BLaER1 treated with 17β-estradiol and CSF1 and Interleukin-3, amounts not matched to agents 10 nM and 100 nM (cell line): ENCODE data around the gene PTPRJ.

Experiments
- H3K27ac ChIP-seq, 11 experiments: shearing (Covaris generic); formaldehyde crosslinking; 2 replicates each; pipeline ENCODE4 v1.8.1; 2022
- H3K27me3 ChIP-seq, 11 experiments: shearing (Covaris generic); formaldehyde crosslinking; 2 replicates each; pipeline ENCODE4 v1.8.1; 2022
- H3K36me3 ChIP-seq, 11 experiments: shearing (Covaris generic); formaldehyde crosslinking; 2 replicates each; pipeline ENCODE4 v1.8.1; 2022
- H3K4me1 ChIP-seq, 10 experiments: shearing (Covaris generic); formaldehyde crosslinking; 2 replicates each; pipeline ENCODE4 v1.8.1; 2022
- H3K4me2 ChIP-seq, 11 experiments: shearing (Covaris generic); formaldehyde crosslinking; 2 replicates each; pipeline ENCODE4 v1.8.1; 2022
- H3K4me3 ChIP-seq, 10 experiments: shearing (Covaris generic); formaldehyde crosslinking; 2 replicates each; pipeline ENCODE4 v1.8.1; 2022
- H3K9ac ChIP-seq, 11 experiments: shearing (Covaris generic); formaldehyde crosslinking; 2 replicates each; pipeline ENCODE4 v1.8.1; 2022
- H3K9me3 ChIP-seq, 11 experiments: shearing (Covaris generic); formaldehyde crosslinking; replicated peaks in 1 of 11; 2 replicates each; pipeline ENCODE4 v1.8.1; 2022
- H4K20me1 ChIP-seq, 11 experiments: shearing (Covaris generic); formaldehyde crosslinking; 2 replicates each; pipeline ENCODE4 v1.8.1; 2022
- Cebpa-rat ChIP-seq, 11 experiments: shearing (Covaris generic); IDR thresholded peaks; 2 replicates each; pipeline ENCODE4 v1.8.1; 2022

Gene PTPRJ

GRCh38 chr11:48104568-48104924 lies 124.2 kb downstream of the PTPRJ start:
- Histone ChIP-seq H3K4me3 (no peak overlapping the region), H3K27ac (0 out of 22 replicates have a peak overlapping the region, but pooled peaks of 1 of the 11 experiments have one; percentile 21), H3K4me1 (peaks cover 60 to 100% (median 74%) of the 10 kb centered on the region in 10 experiments), H3K9me3 (no peaks in the 10 kb centered on the region), H4K20me1 (peaks cover 0 to 100% (median 69%) of the 10 kb centered on the region in 11 experiments; a peak in 18 of 22 replicates), H3K4me2 (peak overlapping the region in 8 of 11 experiments; percentile 35 to 92 (median 66); a peak in 17 of 22 replicates), H3K36me3 (peaks cover 0 to 8% (median 0%) of the 10 kb centered on the region in 11 experiments; a peak in 1 of 22 replicates), H3K27me3 (no peaks in the 10 kb centered on the region), H3K9ac (peak overlapping the region in 1 of 11 experiments; percentile 18; a peak in 1 of 22 replicates)
- no peak for TF ChIP-seq Cebpa-rat (IDR thresholded peaks at IDR 0.05)

- Histone ChIP-seq H3K9me3 (no peaks in the 10 kb centered on the region), H4K20me1 (peaks cover 0 to 100% (median 62%) of the 10 kb centered on the region in 11 experiments; a peak in 18 of 22 replicates), H3K4me2 (peak overlapping the region; percentile 71 to 92 (median 90)), H3K27me3 (no peaks in the 10 kb centered on the region), H3K27ac (peak overlapping the region in 8 of 11 experiments; percentile 5 to 92 (median 20); a peak in 11 of 22 replicates), H3K9ac (peak overlapping the region in 5 of 11 experiments; percentile 14 to 42 (median 21); a peak in 5 of 22 replicates), H3K4me3 (no peak overlapping the region), H3K36me3 (peaks cover 0 to 8% (median 0%) of the 10 kb centered on the region in 11 experiments; a peak in 1 of 22 replicates), H3K4me1 (peaks cover 61 to 100% (median 76%) of the 10 kb centered on the region in 10 experiments)
- TF ChIP-seq Cebpa-rat (IDR thresholded peaks at IDR 0.05), result no peak
Measured at GRCh38 chr11:48105096-48105990, 125.0 kb downstream of the PTPRJ start.

- H3K9me3 ChIP-seq, result no peaks in the 10 kb centered on the region
- H3K4me1 ChIP-seq, result peaks cover 68 to 100% (median 78%) of the 10 kb centered on the region in 10 experiments
- no peaks in the 10 kb centered on the region for H3K27me3 ChIP-seq
- H3K4me3 ChIP-seq, result no peak overlapping the region
- peak overlapping the region in 10 of 11 experiments; percentile 5 to 93 (median 30); a peak in 13 of 22 replicates for H3K27ac ChIP-seq
- H3K4me2 ChIP-seq, result peak overlapping the region; percentile 71 to 92 (median 90)
- no peak for TF ChIP-seq Cebpa-rat (IDR thresholded peaks at IDR 0.05)
- peaks cover 0 to 99% (median 54%) of the 10 kb centered on the region in 11 experiments; a peak in 17 of 22 replicates for H4K20me1 ChIP-seq
- peak overlapping the region in 4 of 11 experiments; percentile 14 to 42 (median 30); a peak in 3 of 22 replicates for H3K9ac ChIP-seq
- H3K36me3 ChIP-seq, result peaks cover 0 to 7% (median 0%) of the 10 kb centered on the region in 11 experiments; a peak in 1 of 22 replicates
Measured at GRCh38 chr11:48106166-48106565, 125.8 kb downstream of the PTPRJ start.

DNA sequence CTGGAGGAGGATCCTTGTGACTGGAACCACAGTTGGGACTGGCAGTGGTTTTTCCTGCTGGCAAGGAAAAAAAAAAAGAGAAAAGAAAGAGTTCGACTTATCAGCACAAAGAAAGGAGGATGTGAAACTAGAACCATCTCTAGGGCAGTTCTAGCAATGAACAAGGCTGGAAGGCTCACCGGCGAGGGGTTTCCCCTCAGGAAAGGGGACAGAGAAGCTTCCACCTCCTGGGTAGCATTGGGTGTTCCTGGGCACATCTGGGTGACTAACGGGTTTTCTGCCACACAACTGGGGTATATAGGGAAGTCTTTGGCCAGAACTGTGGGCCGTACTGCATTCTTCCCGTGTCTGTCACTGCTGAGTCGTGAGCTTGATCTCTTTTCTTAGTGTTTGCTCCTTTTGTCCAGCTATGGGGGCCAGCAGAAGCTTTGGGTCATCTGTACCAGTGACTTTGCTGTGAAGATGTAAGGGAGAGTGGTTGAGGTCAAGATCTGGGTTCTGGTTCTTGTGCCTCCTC lies 126.9 kb downstream of the PTPRJ start:
- H3K27ac ChIP-seq, result peak overlapping the region; percentile 33 to 95 (median 91); a peak in 21 of 22 replicates
- no peaks in the 10 kb centered on the region for H3K27me3 ChIP-seq
- peaks cover 0 to 15% (median 1%) of the 10 kb centered on the region in 11 experiments; a peak in 11 of 22 replicates for H3K36me3 ChIP-seq
- H4K20me1 ChIP-seq, result peaks cover 0 to 98% (median 43%) of the 10 kb centered on the region in 11 experiments; a peak in 16 of 22 replicates
- TF ChIP-seq Cebpa-rat (IDR thresholded peaks at IDR 0.05), result no peak
- H3K4me1 ChIP-seq, result peaks cover 77 to 100% (median 88%) of the 10 kb centered on the region in 10 experiments
- H3K9me3 ChIP-seq, result peaks cover 0 to 4% (median 2%) of the 10 kb centered on the region in 11 experiments; a peak in 17 of 22 replicates
- peak overlapping the region in 3 of 10 experiments; percentile 11 to 24 (median 21); a peak in 2 of 20 replicates for H3K4me3 ChIP-seq
- peak overlapping the region; percentile 71 to 92 (median 90) for H3K4me2 ChIP-seq
- H3K9ac ChIP-seq, result peak overlapping the region; percentile 14 to 77 (median 49); a peak in 20 of 22 replicates

GRCh38 chr11:48108231-48109045 lies 128.1 kb downstream of the PTPRJ start:
- peaks cover 6 to 22% (median 12%) of the 10 kb centered on the region in 11 experiments; a peak in 19 of 22 replicates for H3K36me3 ChIP-seq
- H3K4me3 ChIP-seq, result peak overlapping the region in 2 of 10 experiments; percentile 16 to 17; a peak in 4 of 20 replicates
- peak overlapping the region; percentile 44 to 86 (median 80); a peak in 20 of 22 replicates for H3K9ac ChIP-seq
- H4K20me1 ChIP-seq, result peaks cover 0 to 97% (median 32%) of the 10 kb centered on the region in 11 experiments; a peak in 16 of 22 replicates
- peaks cover 80 to 93% (median 83%) of the 10 kb centered on the region in 10 experiments for H3K4me1 ChIP-seq
- H3K27me3 ChIP-seq, result no peaks in the 10 kb centered on the region
- H3K4me2 ChIP-seq, result peak overlapping the region; percentile 71 to 92 (median 90)
- no peak for TF ChIP-seq Cebpa-rat (IDR thresholded peaks at IDR 0.05)
- peak overlapping the region; percentile 72 to 95 (median 91) for H3K27ac ChIP-seq
- peaks cover 0 to 15% (median 13%) of the 10 kb centered on the region in 11 experiments; a peak in 19 of 22 replicates for H3K9me3 ChIP-seq

GRCh38 chr11:48109046-48109666 lies 128.8 kb downstream of the PTPRJ start:
- no peaks in the 10 kb centered on the region for H3K27me3 ChIP-seq
- peaks cover 11 to 30% (median 19%) of the 10 kb centered on the region in 11 experiments; a peak in 21 of 22 replicates for H3K36me3 ChIP-seq
- H3K9ac ChIP-seq, result peak overlapping the region; percentile 70 to 86 (median 81)
- H4K20me1 ChIP-seq, result peaks cover 0 to 95% (median 25%) of the 10 kb centered on the region in 11 experiments; a peak in 16 of 22 replicates
- peak overlapping the region; percentile 71 to 92 (median 90) for H3K4me2 ChIP-seq
- H3K27ac ChIP-seq, result peak overlapping the region; percentile 72 to 95 (median 91)
- H3K4me1 ChIP-seq, result peaks cover 74 to 86% (median 76%) of the 10 kb centered on the region in 10 experiments
- H3K9me3 ChIP-seq, result peaks cover 5 to 22% (median 21%) of the 10 kb centered on the region in 11 experiments
- peak overlapping the region in 8 of 10 experiments; percentile 17 to 65 (median 51); a peak in 13 of 20 replicates for H3K4me3 ChIP-seq
- TF ChIP-seq Cebpa-rat (IDR thresholded peaks at IDR 0.05), result no peak

DNA sequence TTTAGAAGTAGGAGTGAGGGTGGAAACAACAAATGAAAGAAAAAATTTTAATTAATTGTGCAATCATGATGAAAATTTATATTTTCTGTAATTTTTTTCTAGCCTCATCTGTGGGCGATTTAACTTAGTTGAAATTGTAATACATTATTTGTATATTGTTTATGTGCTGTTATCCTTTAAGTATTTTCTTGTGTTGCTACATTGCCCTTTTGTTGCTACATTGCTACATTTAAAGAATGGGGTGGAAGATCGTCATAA lies 130.1 kb downstream of the PTPRJ start:
- Histone ChIP-seq H3K9ac (peak overlapping the region; percentile 42 to 86 (median 81); a peak in 21 of 22 replicates), H3K27ac (peak overlapping the region; percentile 15 to 95 (median 91); a peak in 21 of 22 replicates), H3K4me3 (peak overlapping the region in 8 of 10 experiments; percentile 39 to 65 (median 51); a peak in 12 of 20 replicates)

More for the DNA sequence above, 130.1 kb downstream of the PTPRJ start:
- no peaks in the 10 kb centered on the region for H3K27me3 ChIP-seq
- H3K4me1 ChIP-seq, result peaks cover 63 to 73% (median 64%) of the 10 kb centered on the region in 10 experiments
- H4K20me1 ChIP-seq, result peaks cover 0 to 94% (median 15%) of the 10 kb centered on the region in 11 experiments; a peak in 13 of 22 replicates
- TF ChIP-seq Cebpa-rat (IDR thresholded peaks at IDR 0.05), result peak in 2 of 11 experiments; percentile 34 to 52; a peak in 2 of 22 replicates
- peak overlapping the region; percentile 71 to 92 (median 90) for H3K4me2 ChIP-seq
- H3K9me3 ChIP-seq, result peaks cover 17 to 35% (median 33%) of the 10 kb centered on the region in 11 experiments
- H3K36me3 ChIP-seq, result peaks cover 16 to 42% (median 32%) of the 10 kb centered on the region in 11 experiments; a peak in 21 of 22 replicates
